HG02840 (cell line): ENCODE measurements around the gene NEIL3.

ENCODE experiments used
- ATAC-seq: cut with Tn5 transposase; IDR thresholded peaks from one replicate; pipeline ENCODE4 v1.9.1; 2021; ENCODE audit warnings: mild to moderate bottlenecking, moderate library complexity, moderate number of reproducible peaks; ENCODE audit not compliant: unreplicated experiment, low FRiP score

The NEIL3 gene

GRCh38 chr4:177404986-177405385 is 95.3 kb downstream of the NEIL3 start:
- ATAC-seq, result no peak

- ATAC-seq, result no peak
Measured at GRCh38 chr4:177405508-177405907, 95.8 kb downstream of the NEIL3 start.

GRCh38 chr4:177408023-177408422 is 98.3 kb downstream of the NEIL3 start:
- ATAC-seq, result no peak

GRCh38 chr4:177410566-177410965 is 100.9 kb downstream of the NEIL3 start:
- no peak for ATAC-seq

GRCh38 chr4:177411996-177412395 is 102.3 kb downstream of the NEIL3 start:
- no peak for ATAC-seq
